ENCODE results near the gene ANAPC13. TPM values are rescaled to one million over a fixed set of nuclear protein-coding genes. Genes with fewer than 3 reads are reported as not detected.
A peak's percentile ranks its signal among the peaks of the same experiment; 100 is the strongest.

The ANAPC13 gene
- total RNA-seq, 1 experiment from 2014 or later: 35.7 TPM

DNA sequence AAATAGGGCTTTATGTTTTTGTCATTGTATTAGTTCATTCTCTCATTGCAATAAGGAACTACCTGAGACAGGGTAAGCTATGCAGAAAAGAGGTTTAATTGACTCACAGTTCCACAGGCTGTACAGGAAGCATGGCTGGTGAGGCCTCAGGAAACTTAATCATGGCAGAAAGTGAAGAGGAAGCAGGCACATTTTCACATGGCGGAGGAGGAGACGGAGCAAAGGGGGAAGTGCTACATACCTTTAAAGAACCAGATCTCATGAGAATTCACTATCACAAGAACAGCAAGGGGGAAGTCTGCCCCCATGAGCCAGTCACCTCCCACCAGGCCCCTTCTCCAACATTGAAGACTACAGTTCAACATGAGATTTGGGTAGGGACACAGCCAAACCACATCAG is 25.7 kb upstream of the ANAPC13 start:
- Histone ChIP-seq H3K27ac (ENCODE audit: low read depth, low read length) (no peak overlapping the region), H3K79me2 (ENCODE audit: insufficient read depth, low read length) (no peaks in the 10 kb centered on the region), H3K9me2 (ENCODE audit: insufficient read depth) (no peaks in the 10 kb centered on the region), H3K4me1 (ENCODE audit: control insufficient read depth in 1 of 2, insufficient read depth in 2 of 2, low read length in 2 of 2) (no peaks in the 10 kb centered on the region), H3K9ac (ENCODE audit: low read length) (no peak overlapping the region), H4K20me1 (ENCODE audit: insufficient read depth) (no peaks in the 10 kb centered on the region), H3K9me3 (ENCODE audit: control insufficient read depth in 1 of 2, insufficient read depth in 1 of 2, low read depth in 1 of 2, low read length in 2 of 2) (no peaks in the 10 kb centered on the region), H3K27me3 (ENCODE audit: insufficient read depth, low read length) (no peaks in the 10 kb centered on the region), H3K36me3 (ENCODE audit: control insufficient read depth in 1 of 2, insufficient read depth in 2 of 2, low read length in 2 of 2) (no peaks in the 10 kb centered on the region), H3K4me3 (replicated peaks in 1 of 2; ENCODE audit: low read depth in 1 of 2, low read length in 2 of 2) (no peak overlapping the region), H2AFZ (ENCODE audit: low read depth, low read length, poor library complexity, severe bottlenecking) (no peak overlapping the region), H3K4me2 (ENCODE audit: low read length) (no peak overlapping the region)
- ATAC-seq (no peak), DNase-seq (ENCODE audit: low read depth, low spot score) (no peak)
- POLR2A ChIA-PET: no interaction called here
- no TSS peak for BruUV-seq (replicated peaks)
- intact Hi-C loops (cut with micrococcal nuclease): no loop called here
- TF ChIP-seq YY1 (IDR thresholded peaks at IDR 0.05; ENCODE audit: extremely low read depth, insufficient replicate concordance, low read depth, low read length): no peak
- TF ChIP-seq JUND (IDR thresholded peaks at IDR 0.05): no peak
- TF ChIP-seq ELF1 (IDR thresholded peaks at IDR 0.05; ENCODE audit: borderline replicate concordance, low read depth): no peak
- TF ChIP-seq MAX (IDR thresholded peaks at IDR 0.05): no peak
- CTCF ChIA-PET: no interaction called here
- RAD21 ChIA-PET (ENCODE audit: low non-redundant PET in 1 of 2, low total read pairs in 2 of 2, uncharacterized antibody in 2 of 2, unreplicated experiment in 2 of 2): no interaction called here

GRCh38 chr3:134505485-134505884 is 19.7 kb upstream of the ANAPC13 start:
- Histone ChIP-seq H3K9ac (ENCODE audit: low read length) (no peak overlapping the region), H2AFZ (ENCODE audit: low read depth, low read length, poor library complexity, severe bottlenecking) (no peak overlapping the region), H3K9me2 (ENCODE audit: insufficient read depth) (no peaks in the 10 kb centered on the region), H3K36me3 (ENCODE audit: control insufficient read depth in 1 of 2, insufficient read depth in 2 of 2, low read length in 2 of 2) (no peaks in the 10 kb centered on the region), H3K27me3 (ENCODE audit: insufficient read depth, low read length) (no peaks in the 10 kb centered on the region), H3K27ac (ENCODE audit: low read depth, low read length) (no peak overlapping the region), H3K4me3 (replicated peaks in 1 of 2; ENCODE audit: low read depth in 1 of 2, low read length in 2 of 2) (no peak overlapping the region), H3K4me2 (ENCODE audit: low read length) (no peak overlapping the region), H3K9me3 (ENCODE audit: control insufficient read depth in 1 of 2, insufficient read depth in 1 of 2, low read depth in 1 of 2, low read length in 2 of 2) (no peaks in the 10 kb centered on the region; a peak in 1 of 4 replicates), H3K4me1 (ENCODE audit: control insufficient read depth in 1 of 2, insufficient read depth in 2 of 2, low read length in 2 of 2) (no peaks in the 10 kb centered on the region), H4K20me1 (ENCODE audit: insufficient read depth) (no peaks in the 10 kb centered on the region), H3K79me2 (ENCODE audit: insufficient read depth, low read length) (peaks cover 16% of the 10 kb centered on the region)
- DNase-seq (ENCODE audit: low read depth, low spot score) (peak; percentile 8), ATAC-seq (peak; percentile 93)
- intact Hi-C loops (cut with micrococcal nuclease): no loop called here
- no peak for TF ChIP-seq RAD21 (IDR thresholded peaks at IDR 0.05; ENCODE audit: low read depth)
- TF ChIP-seq, protein P1, sequence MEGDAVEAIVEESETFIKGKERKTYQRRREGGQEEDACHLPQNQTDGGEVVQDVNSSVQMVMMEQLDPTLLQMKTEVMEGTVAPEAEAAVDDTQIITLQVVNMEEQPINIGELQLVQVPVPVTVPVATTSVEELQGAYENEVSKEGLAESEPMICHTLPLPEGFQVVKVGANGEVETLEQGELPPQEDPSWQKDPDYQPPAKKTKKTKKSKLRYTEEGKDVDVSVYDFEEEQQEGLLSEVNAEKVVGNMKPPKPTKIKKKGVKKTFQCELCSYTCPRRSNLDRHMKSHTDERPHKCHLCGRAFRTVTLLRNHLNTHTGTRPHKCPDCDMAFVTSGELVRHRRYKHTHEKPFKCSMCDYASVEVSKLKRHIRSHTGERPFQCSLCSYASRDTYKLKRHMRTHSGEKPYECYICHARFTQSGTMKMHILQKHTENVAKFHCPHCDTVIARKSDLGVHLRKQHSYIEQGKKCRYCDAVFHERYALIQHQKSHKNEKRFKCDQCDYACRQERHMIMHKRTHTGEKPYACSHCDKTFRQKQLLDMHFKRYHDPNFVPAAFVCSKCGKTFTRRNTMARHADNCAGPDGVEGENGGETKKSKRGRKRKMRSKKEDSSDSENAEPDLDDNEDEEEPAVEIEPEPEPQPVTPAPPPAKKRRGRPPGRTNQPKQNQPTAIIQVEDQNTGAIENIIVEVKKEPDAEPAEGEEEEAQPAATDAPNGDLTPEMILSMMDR (IDR thresholded peaks at IDR 0.05 in 2 of 3, conservative IDR thresholded peaks at IDR 0.05 in 1 of 3; ENCODE audit: borderline replicate concordance in 1 of 3, insufficient read depth in 1 of 3, low read depth in 2 of 3, low read length in 2 of 3): 0 out of 6 replicates have a peak, but pooled peaks of 1 of the 3 experiments have one; percentile 10
- ChIA-PET RAD21 (ENCODE audit: low non-redundant PET in 1 of 2, low total read pairs in 2 of 2, uncharacterized antibody in 2 of 2, unreplicated experiment in 2 of 2) (no interaction called here), POLR2A (no interaction called here), CTCF (no interaction called here)
- BruUV-seq (replicated peaks): no TSS peak

Measured in HCT116 (cell line).